ENCODE measurements around the gene DOCK2. TPM values are rescaled to one million over a fixed set of nuclear protein-coding genes. Genes with fewer than 3 reads are reported as not detected.
A peak's percentile ranks its signal among the peaks of the same experiment; 100 is the strongest.

The DOCK2 gene
- total and polyA plus RNA-seq, 2 of the 8 experiments (the other 6 are each of a cell fraction or from before 2014, with no cell fraction given) = 3.9 to 5.7 TPM

- no peak overlapping the region for H4K91ac ChIP-seq (replicated peaks; ENCODE audit: insufficient read length, low read length)
- H2AFZ ChIP-seq (ENCODE audit: low read length) = no peak overlapping the region
- TF ChIP-seq CHD2 (IDR thresholded peaks at IDR 0.05; ENCODE audit: low read length) (no peak), ASH2L (IDR thresholded peaks at IDR 0.05; ENCODE audit: low read length) (no peak), SRF (IDR thresholded peaks at IDR 0.05; ENCODE audit: low read depth, low read length) (no peak), RFX5 (IDR thresholded peaks at IDR 0.05; ENCODE audit: borderline replicate concordance, low read depth, low read length) (no peak), YY1 (IDR thresholded peaks at IDR 0.05; ENCODE audit: low read depth, low read length) (no peak), USF2 (IDR thresholded peaks at IDR 0.05; ENCODE audit: low read length) (no peak), HDAC2 (IDR thresholded peaks at IDR 0.05; ENCODE audit: borderline replicate concordance in 1 of 2, low read depth in 2 of 2, low read length in 2 of 2) (no peak), SP4 (IDR thresholded peaks at IDR 0.05; ENCODE audit: low read length) (no peak)
- H2BK12ac ChIP-seq (ENCODE audit: low read depth, low read length) = no peak overlapping the region
- H2BK5ac ChIP-seq (ENCODE audit: low read depth, low read length) = no peak overlapping the region
- no peak overlapping the region for H3K56ac ChIP-seq (replicated peaks; ENCODE audit: insufficient read length, low read depth, low read length)
- no peaks in the 10 kb centered on the region for H3K23me2 ChIP-seq (ENCODE audit: low read depth, low read length)
- H2BK15ac ChIP-seq (ENCODE audit: low read length) = no peak overlapping the region
- H2BK120ac ChIP-seq (replicated peaks; ENCODE audit: low read depth, low read length) = no peak overlapping the region
- no peak overlapping the region for H3K27ac ChIP-seq (ENCODE audit: low read depth, low read length)
- DNase-seq (ENCODE audit: low read depth in 1 of 2, low spot score in 2 of 2) (peak in 1 of 2 experiments; percentile 14), FAIRE-seq (no peak)
- no peak overlapping the region for H3K4ac ChIP-seq (replicated peaks; ENCODE audit: insufficient read length, low read depth, low read length)
- no peaks in the 10 kb centered on the region for H3K36me3 ChIP-seq (ENCODE audit: control insufficient read depth in 2 of 4, insufficient read depth in 4 of 4, low read length in 3 of 4)
- H3K27me3 ChIP-seq (replicated peaks in 1 of 4; ENCODE audit: control insufficient read depth in 3 of 4, extremely low read depth in 1 of 4, insufficient read depth in 3 of 4, low read length in 3 of 4) = no peaks in the 10 kb centered on the region
- no peak overlapping the region for H3K4me3 ChIP-seq (ENCODE audit: extremely low read depth in 1 of 4, insufficient read depth in 2 of 4, low read depth in 3 of 4, low read length in 4 of 4)
- no peak overlapping the region for H3K9ac ChIP-seq (replicated peaks in 1 of 4; ENCODE audit: extremely low read depth in 1 of 4, low read depth in 3 of 4, low read length in 3 of 4)
- H3K18ac ChIP-seq (ENCODE audit: extremely low read depth, low read length) = no peak overlapping the region
- no peaks in the 10 kb centered on the region for H3K9me3 ChIP-seq (ENCODE audit: insufficient read depth in 2 of 2, low read depth in 1 of 2, low read length in 1 of 2)
- no peak overlapping the region for H4K8ac ChIP-seq (ENCODE audit: extremely low read depth, insufficient read depth, low read length)
- no peak overlapping the region for H2AK5ac ChIP-seq (ENCODE audit: low read depth, low read length)
- no peak overlapping the region for H3K4me2 ChIP-seq (ENCODE audit: insufficient read depth in 1 of 2, low read depth in 2 of 2, low read length in 2 of 2)
- ChIA-PET POLR2A (ENCODE audit: partially characterized antibody) (no interaction called here), CTCF (ENCODE audit: partially characterized antibody) (no interaction called here)
- H4K20me1 ChIP-seq (replicated peaks in 1 of 2; ENCODE audit: control insufficient read depth in 1 of 2, insufficient read depth in 2 of 2, low read length in 2 of 2) = no peaks in the 10 kb centered on the region
- H3K79me2 ChIP-seq (ENCODE audit: control insufficient read depth in 1 of 2, insufficient read depth in 2 of 2, low read length in 2 of 2) = no peaks in the 10 kb centered on the region
- H3K14ac ChIP-seq (ENCODE audit: insufficient read length) = no peak overlapping the region
- no peak overlapping the region for H4K5ac ChIP-seq (ENCODE audit: insufficient read length, low read depth, low read length)
- H3K4me1 ChIP-seq (replicated peaks in 1 of 4; ENCODE audit: control insufficient read depth in 3 of 4, insufficient read depth in 4 of 4, low read length in 3 of 4) = no peaks in the 10 kb centered on the region
- H2BK20ac ChIP-seq (ENCODE audit: low read length) = no peak overlapping the region
- H3K79me1 ChIP-seq (ENCODE audit: low read depth, low read length) = no peaks in the 10 kb centered on the region
- no peak overlapping the region for H3K23ac ChIP-seq (ENCODE audit: insufficient read length)
- 71% methylated on average over 3 of the region's 3 CpGs; no CpG with 5 or more reads in 1 of the 2 experiments for WGBS, 2 experiments (ENCODE audit: extremely low coverage in 1 of 2, insufficient coverage in 1 of 2, insufficient read length in 1 of 2, insufficient replicate concordance in 2 of 2, low coverage in 1 of 2, low lambda C conversion rate in 2 of 2, missing lambda C conversion rate in 1 of 2)
These were observed 494.2 kb downstream of the DOCK2 start for GRCh38 chr5:170131235-170131634.
